ENCODE results near the gene JAKMIP1.

JAKMIP1 gene

GRCh38 chr4:6206771-6207290 is 6.5 kb upstream of the JAKMIP1 start:
- DNase-seq = peak in 2 of 42 donors; percentile 1 to 19
- intact Hi-C loops (cut with DNase I) = no loop called here

GRCh38 chr4:6205973-6206372 is 5.6 kb upstream of the JAKMIP1 start:
- peak in 1 of 42 donors; percentile 1 for DNase-seq
- intact Hi-C loops (cut with DNase I) = no loop called here

GRCh38 chr4:6205567-6205931 is 5.2 kb upstream of the JAKMIP1 start:
- peak in 2 of 42 donors; percentile 2 to 15 for DNase-seq
- intact Hi-C loops (cut with DNase I) = no loop called here

- intact Hi-C loops (cut with DNase I) = no loop called here
- peak in 2 of 42 donors; percentile 4 to 29 for DNase-seq
Measured at GRCh38 chr4:6204871-6205566, 4.7 kb upstream of the JAKMIP1 start.

GRCh38 chr4:6204098-6204497 is 3.7 kb upstream of the JAKMIP1 start:
- intact Hi-C loops (cut with DNase I) = no loop called here
- DNase-seq = peak in 1 of 42 donors; percentile 12

GRCh38 chr4:6201580-6202091 is 1.3 kb upstream of the JAKMIP1 start:
- peak in 1 of 42 donors; percentile 36 for DNase-seq
- intact Hi-C loops (cut with DNase I) = no loop called here

GRCh38 chr4:6200922-6201362 is 593 bp upstream of the JAKMIP1 start:
- intact Hi-C loops (cut with DNase I) = no loop called here
- no peak for DNase-seq

- intact Hi-C loops (cut with DNase I) = no loop called here
- peak in 12 of 42 donors; percentile 19 to 70 (median 42) for DNase-seq
Measured at GRCh38 chr4:6199422-6199921, 877 bp downstream of the JAKMIP1 start.

GRCh38 chr4:6198768-6199421 is 1.5 kb downstream of the JAKMIP1 start:
- intact Hi-C loops (cut with DNase I) = no loop called here
- peak in 14 of 42 donors; percentile 23 to 61 (median 41) for DNase-seq

GRCh38 chr4:6198278-6198677 is 2.1 kb downstream of the JAKMIP1 start:
- DNase-seq = peak in 39 of 42 donors; percentile 32 to 89 (median 68)
- intact Hi-C loops (cut with DNase I) = no loop called here

GRCh38 chr4:6197433-6198174 is 2.7 kb downstream of the JAKMIP1 start:
- DNase-seq = peak in 1 of 42 donors; percentile 23
- intact Hi-C loops (cut with DNase I) = loop anchor here (1.0 kb wide), 1 partner anchor 27 kb away; no protein-coding TSS in a partner anchor

GRCh38 chr4:6196871-6197270 is 3.5 kb downstream of the JAKMIP1 start:
- DNase-seq = peak in 1 of 42 donors; percentile 20
- intact Hi-C loops (cut with DNase I) = loop anchor here (1.0 kb wide), 1 partner anchor 27 kb away; no protein-coding TSS in a partner anchor

- peak in 1 of 42 donors; percentile 24 for DNase-seq
- intact Hi-C loops (cut with DNase I) = no loop called here
Measured at GRCh38 chr4:6196324-6196723, 4.0 kb downstream of the JAKMIP1 start.

- intact Hi-C loops (cut with DNase I) = no loop called here
- DNase-seq = peak in 1 of 42 donors; percentile 30
Measured at GRCh38 chr4:6195602-6196319, 4.6 kb downstream of the JAKMIP1 start.

- DNase-seq = peak in 20 of 42 donors; percentile 25 to 77 (median 48)
- intact Hi-C loops (cut with DNase I) = no loop called here
Measured at GRCh38 chr4:6194458-6195195, 5.7 kb downstream of the JAKMIP1 start.

GRCh38 chr4:6193399-6193798 is 7.0 kb downstream of the JAKMIP1 start:
- peak in 20 of 42 donors; percentile 24 to 73 (median 51) for DNase-seq
- intact Hi-C loops (cut with DNase I) = no loop called here

- no peak for DNase-seq
- intact Hi-C loops (cut with DNase I) = no loop called here
Measured at GRCh38 chr4:6192245-6192644, 8.1 kb downstream of the JAKMIP1 start.
